Natural killer cell (primary cell): ENCODE results near the gene SYNE2. TPM values are rescaled to one million over a fixed set of nuclear protein-coding genes. Genes with fewer than 3 reads are reported as not detected.

Source experiments
- ATAC-seq, 3 donors: fragments of 150-1000 bp in 2 of 3; fragments of 200-7000 bp in 1 of 3; cut with Tn5 transposase; 1 replicate in 1 of 3; 2 replicates in 2 of 3; pipeline ENCODE4 v1.10.0; 2021; ENCODE audit warnings: mild to moderate bottlenecking in 2 of 3, moderate library complexity in 2 of 3
- DNase-seq, 2 donors: peaks; one replicate each; pipeline versions ENCODE4 v3.0.0 to v3.0.0-alpha.2; 2013 to 2021; ENCODE audit warnings: mixed read lengths in 1 of 2
- H3K27ac ChIP-seq: one replicate; pipeline ENCODE4 v1.5.1; 2013; ENCODE audit warnings: mild to moderate bottlenecking, low read length
- H3K27me3 ChIP-seq: one replicate; pipeline ENCODE4 v1.6.1; 2013; ENCODE audit warnings: low read length; ENCODE audit not compliant: control insufficient read depth, insufficient read depth
- H3K36me3 ChIP-seq: one replicate; pipeline ENCODE4 v1.6.1; 2013; ENCODE audit warnings: low read length; ENCODE audit not compliant: control insufficient read depth, insufficient read depth
- H3K4me1 ChIP-seq: one replicate; pipeline ENCODE4 v1.6.1; 2013; ENCODE audit warnings: low read length; ENCODE audit not compliant: control insufficient read depth, insufficient read depth
- H3K4me3 ChIP-seq: one replicate; pipeline ENCODE4 v1.5.1; 2013; ENCODE audit warnings: low read length
- H3K9me3 ChIP-seq: one replicate; pipeline ENCODE4 v1.6.1; 2013; ENCODE audit warnings: low read length; ENCODE audit not compliant: control insufficient read depth, insufficient read depth
- H3K27ac Mint-ChIP-seq, 2 donors: one replicate each; pipeline ENCODE4 v1.8.0; 2022; ENCODE audit warnings: mild to moderate bottlenecking in 2 of 2, mixed read lengths in 2 of 2, moderate library complexity in 1 of 2
- H3K27me3 Mint-ChIP-seq, 2 donors: one replicate each; pipeline ENCODE4 v1.8.0; 2022; ENCODE audit warnings: low read depth in 2 of 2, mixed read lengths in 2 of 2
- H3K36me3 Mint-ChIP-seq: one replicate; pipeline ENCODE4 v1.8.0; 2022; ENCODE audit warnings: mixed read lengths
- H3K4me1 Mint-ChIP-seq, 2 donors: one replicate each; pipeline ENCODE4 v1.8.0; 2022; ENCODE audit warnings: mixed read lengths in 2 of 2
- H3K4me3 Mint-ChIP-seq: one replicate; pipeline ENCODE4 v1.8.0; 2022; ENCODE audit warnings: mild to moderate bottlenecking, moderate library complexity, mixed read lengths
- H3K9me3 Mint-ChIP-seq, 2 donors: one replicate each; pipeline ENCODE4 v1.8.0; 2022; ENCODE audit warnings: mixed read lengths in 2 of 2
- CTCF ChIP-seq: fragments of 200-600 bp; IDR thresholded peaks from one replicate; pipeline ENCODE4 v1.8.0; 2022; ENCODE audit warnings: antibody characterized with exemption
- WGBS: methylation state at CpG from one replicate; pipeline ENCODE4 v1.1.7; 2013; ENCODE audit warnings: missing lambda C conversion rate; ENCODE audit not compliant: insufficient coverage; 5-methylcytosine and 5-hydroxymethylcytosine counted together
- intact Hi-C: fragments of 100-400 bp; cut with micrococcal nuclease; formaldehyde crosslinking; loops from one replicate; pipeline ENCODE4 v1.14.2; 2022
- total RNA-seq, 4 donors: library from RNA; stranded (reverse); fragments of 120-200 nt in 1 of 4; gene quantifications; one replicate each; pipeline versions ENCODE4 v1.2.3 to v1.2.4, GENCODE V29; 2013 to 2022

The SYNE2 gene
- total RNA-seq, 3 donors from 2014 or later (not counting 1 experiment from before 2014, with no cell fraction given), result 325 to 434 (median 373) TPM

DNA sequence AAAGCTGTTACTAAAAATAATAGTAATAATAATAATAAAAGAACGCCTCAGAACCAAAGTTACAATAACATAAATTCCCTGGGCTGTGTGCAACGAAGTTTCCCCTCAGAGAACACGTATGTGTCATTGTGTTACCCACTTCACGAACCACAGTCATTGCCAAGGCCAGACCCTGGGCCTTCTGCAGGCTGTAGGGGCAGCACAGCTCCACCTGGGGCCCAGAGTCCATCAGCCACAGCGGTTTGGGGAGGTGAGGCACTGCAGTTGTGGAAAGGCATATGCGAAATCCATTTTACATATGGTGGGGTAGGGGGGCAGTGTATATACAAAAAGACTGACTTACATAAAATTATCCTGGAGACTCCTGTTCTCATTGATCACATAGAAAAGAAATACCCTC is 385.2 kb downstream of the SYNE2 start:
- Histone ChIP-seq H3K36me3 (no peaks in the 10 kb centered on the region), H3K27me3 (no peaks in the 10 kb centered on the region), H3K4me1 (peaks cover 22% of the 10 kb centered on the region), H3K4me3 (no peak overlapping the region), H3K9me3 (no peaks in the 10 kb centered on the region), H3K27ac (no peak overlapping the region)
- Mint-ChIP-seq H3K27ac (no peak overlapping the region), H3K27me3 (peaks cover 0 to 3% of the 10 kb centered on the region in 2 donors), H3K4me3 (no peak overlapping the region), H3K4me1 (no peaks in the 10 kb centered on the region), H3K9me3 (no peaks in the 10 kb centered on the region), H3K36me3 (no peaks in the 10 kb centered on the region)
- DNase-seq (no peak), ATAC-seq (no peak)
- intact Hi-C loops, result no loop called here
- no peak for TF ChIP-seq CTCF
- 97% methylated on average over 6 of the region's 6 CpGs for WGBS

GRCh38 chr14:64238631-64239030 is 385.8 kb downstream of the SYNE2 start:
- no peaks in the 10 kb centered on the region for H3K36me3 Mint-ChIP-seq
- H3K4me1 ChIP-seq, result peaks cover 22% of the 10 kb centered on the region
- 18% methylated on average over 1 of the region's 2 CpGs for WGBS
- TF ChIP-seq CTCF, result no peak
- H3K27me3 Mint-ChIP-seq, result peaks cover 0 to 3% of the 10 kb centered on the region in 2 donors
- H3K4me3 Mint-ChIP-seq, result no peak overlapping the region
- no peaks in the 10 kb centered on the region for H3K4me1 Mint-ChIP-seq
- DNase-seq (no peak), ATAC-seq (no peak)
- H3K27ac Mint-ChIP-seq, result no peak overlapping the region
- H3K4me3 ChIP-seq, result no peak overlapping the region
- no peak overlapping the region for H3K27ac ChIP-seq
- intact Hi-C loops, result no loop called here
- no peaks in the 10 kb centered on the region for H3K9me3 Mint-ChIP-seq
- no peaks in the 10 kb centered on the region for H3K36me3 ChIP-seq
- no peaks in the 10 kb centered on the region for H3K27me3 ChIP-seq
- no peaks in the 10 kb centered on the region for H3K9me3 ChIP-seq

DNA sequence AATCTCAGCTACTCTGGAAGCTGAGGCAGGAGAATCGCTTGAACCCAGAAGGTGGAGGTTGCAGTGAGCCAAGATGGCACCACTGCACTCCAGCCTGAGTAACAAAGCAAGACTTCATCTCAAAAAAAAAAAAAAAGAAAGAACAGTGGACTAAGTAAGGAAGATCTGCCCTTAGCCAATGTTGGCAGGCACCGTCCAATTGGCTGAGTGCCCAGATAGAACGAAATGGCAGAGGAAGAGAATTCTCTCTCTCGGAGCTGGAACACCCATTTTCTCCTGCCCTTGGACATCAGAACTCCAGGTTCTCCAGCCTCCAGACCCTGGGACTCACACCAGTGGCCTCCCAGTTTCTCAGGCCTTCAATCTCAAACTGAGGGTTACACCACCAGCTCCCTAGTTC is 391.5 kb downstream of the SYNE2 start:
- H3K9me3 Mint-ChIP-seq, result no peaks in the 10 kb centered on the region
- H3K4me3 ChIP-seq, result no peak overlapping the region
- no peaks in the 10 kb centered on the region for H3K36me3 Mint-ChIP-seq
- no peak overlapping the region for H3K27ac Mint-ChIP-seq
- H3K27ac ChIP-seq, result no peak overlapping the region
- no peaks in the 10 kb centered on the region for H3K4me1 Mint-ChIP-seq
- no peak for ATAC-seq
- H3K9me3 ChIP-seq, result no peaks in the 10 kb centered on the region
- intact Hi-C loops, result no loop called here
- peaks cover 5 to 18% of the 10 kb centered on the region in 2 donors for H3K27me3 Mint-ChIP-seq
- H3K36me3 ChIP-seq, result no peaks in the 10 kb centered on the region
- H3K4me3 Mint-ChIP-seq, result no peak overlapping the region
- 93% methylated on average over 4 of the region's 4 CpGs for WGBS
- no peak for TF ChIP-seq CTCF
- no peak for DNase-seq
- no peaks in the 10 kb centered on the region for H3K4me1 ChIP-seq
- H3K27me3 ChIP-seq, result no peaks in the 10 kb centered on the region

DNA sequence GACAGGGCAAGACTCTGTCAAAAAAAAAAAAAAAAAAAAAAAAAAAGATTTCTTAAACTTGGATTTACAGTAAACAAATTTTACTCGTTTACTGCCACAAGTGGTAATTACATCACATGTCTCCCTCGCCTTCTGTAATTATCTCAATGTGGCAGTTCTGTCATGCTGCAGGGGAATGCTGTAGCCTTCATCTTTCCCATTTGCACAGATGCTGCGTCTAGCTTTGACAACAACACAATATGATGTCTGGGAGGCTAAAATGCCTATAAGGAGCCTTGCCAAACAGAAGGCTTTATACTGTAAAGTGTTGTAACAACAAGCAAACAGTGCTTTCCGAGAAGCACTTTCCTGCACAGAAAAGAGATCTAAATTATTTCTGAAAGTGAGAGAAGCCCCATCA is 392.7 kb downstream of the SYNE2 start:
- H3K36me3 Mint-ChIP-seq, result no peaks in the 10 kb centered on the region
- H3K4me3 Mint-ChIP-seq, result no peak overlapping the region
- peaks cover 3 to 28% of the 10 kb centered on the region in 2 donors for H3K27me3 Mint-ChIP-seq
- no peak overlapping the region for H3K4me3 ChIP-seq
- no peaks in the 10 kb centered on the region for H3K27me3 ChIP-seq
- H3K36me3 ChIP-seq, result no peaks in the 10 kb centered on the region
- no peak overlapping the region for H3K27ac ChIP-seq
- H3K4me1 Mint-ChIP-seq, result no peaks in the 10 kb centered on the region
- no peaks in the 10 kb centered on the region for H3K9me3 ChIP-seq
- no peaks in the 10 kb centered on the region for H3K4me1 ChIP-seq
- TF ChIP-seq CTCF, result no peak
- H3K9me3 Mint-ChIP-seq, result no peaks in the 10 kb centered on the region
- intact Hi-C loops, result no loop called here
- H3K27ac Mint-ChIP-seq, result no peak overlapping the region
- DNase-seq (no peak), ATAC-seq (no peak)
- WGBS, result 89% methylated on average over 4 of the region's 4 CpGs
